Measurements from ENCODE around the gene ZNF154.
"Not testable (repeated sequence)": the region's sequence is repeated elsewhere in the genome, so short reads cannot be mapped to it uniquely, and the experiment has no call there.

Gene ZNF154

DNA sequence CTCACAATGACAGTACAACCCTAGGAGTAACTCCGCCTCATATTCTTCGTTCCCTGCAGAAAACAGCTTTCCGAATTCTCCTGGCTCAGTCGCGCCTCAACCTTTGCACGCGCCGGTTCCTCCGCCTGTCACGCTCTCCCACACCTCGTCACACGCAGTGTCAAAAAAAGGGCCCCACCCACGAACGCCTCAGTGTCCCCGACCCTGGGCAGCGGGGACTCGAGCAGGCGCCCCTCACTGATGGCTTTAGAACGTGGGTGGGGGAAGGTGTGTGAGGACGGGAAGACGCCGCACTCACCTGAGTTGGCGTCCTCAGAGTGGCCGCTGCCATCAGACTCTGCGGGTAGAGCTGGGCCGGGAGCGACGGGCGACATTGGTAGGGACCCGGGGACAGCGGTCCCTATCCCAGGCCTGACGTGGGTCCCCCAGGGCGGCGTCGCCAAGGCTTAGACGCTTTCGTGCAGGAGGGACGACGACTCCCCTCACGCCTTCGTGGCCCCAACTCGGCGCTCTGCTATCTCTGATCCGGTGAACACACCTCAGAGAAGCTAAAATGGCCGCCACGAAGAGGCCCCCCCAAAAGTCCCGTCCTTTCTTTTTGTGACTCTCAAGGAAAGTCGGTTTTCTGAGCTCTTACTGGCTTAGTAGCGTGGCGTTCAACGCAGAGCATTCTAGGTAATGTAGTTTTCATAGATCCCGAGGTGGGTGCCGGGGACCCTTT is at the start of gene ZNF154:
Gene ZNF154, minus strand, starts transcription at position 564 of the 721 bp plus-strand sequence. Its CDS starts 233 bp downstream, at position 331.
- DNase-seq: peak; percentile 18

DNA sequence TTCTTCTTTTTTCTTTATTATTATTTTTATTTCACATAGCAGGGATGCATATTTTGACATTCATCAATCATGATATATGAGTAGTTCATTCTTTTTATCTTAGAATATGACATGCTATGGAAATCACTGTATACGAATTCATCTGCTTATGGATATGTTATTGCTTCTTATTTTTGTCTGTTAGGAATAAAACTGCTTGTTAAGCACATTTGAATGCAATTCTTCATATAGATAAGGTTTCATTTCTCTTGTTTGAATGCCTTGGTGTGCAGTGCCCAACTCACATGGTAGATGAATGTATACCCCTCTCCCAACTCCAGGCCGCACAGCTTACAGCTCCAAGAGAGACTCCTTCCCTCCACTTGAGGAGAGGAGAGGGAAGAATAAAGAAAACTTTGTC is 48.9 kb upstream of the ZNF154 start:
- DNase-seq: no peak

DNA sequence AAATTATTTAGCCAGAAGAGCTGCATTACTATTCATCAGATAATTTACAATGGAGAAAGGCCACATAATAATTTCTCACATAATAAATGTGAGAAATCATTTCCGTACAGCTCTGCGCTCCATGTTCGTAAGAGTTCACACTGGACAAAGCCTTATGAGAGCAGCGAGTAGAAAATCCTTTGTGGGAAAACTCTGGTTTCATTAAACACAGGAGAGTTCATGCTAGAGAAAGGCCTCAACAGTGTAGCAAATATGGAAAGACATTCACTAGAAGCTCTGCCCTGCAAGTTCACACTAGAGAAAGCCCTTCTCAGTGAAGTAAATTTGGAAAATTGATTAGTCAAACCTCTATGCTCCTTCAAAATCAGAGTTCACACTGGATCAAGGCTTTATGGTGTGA is 46.0 kb upstream of the ZNF154 start:
- DNase-seq: no peak

DNA sequence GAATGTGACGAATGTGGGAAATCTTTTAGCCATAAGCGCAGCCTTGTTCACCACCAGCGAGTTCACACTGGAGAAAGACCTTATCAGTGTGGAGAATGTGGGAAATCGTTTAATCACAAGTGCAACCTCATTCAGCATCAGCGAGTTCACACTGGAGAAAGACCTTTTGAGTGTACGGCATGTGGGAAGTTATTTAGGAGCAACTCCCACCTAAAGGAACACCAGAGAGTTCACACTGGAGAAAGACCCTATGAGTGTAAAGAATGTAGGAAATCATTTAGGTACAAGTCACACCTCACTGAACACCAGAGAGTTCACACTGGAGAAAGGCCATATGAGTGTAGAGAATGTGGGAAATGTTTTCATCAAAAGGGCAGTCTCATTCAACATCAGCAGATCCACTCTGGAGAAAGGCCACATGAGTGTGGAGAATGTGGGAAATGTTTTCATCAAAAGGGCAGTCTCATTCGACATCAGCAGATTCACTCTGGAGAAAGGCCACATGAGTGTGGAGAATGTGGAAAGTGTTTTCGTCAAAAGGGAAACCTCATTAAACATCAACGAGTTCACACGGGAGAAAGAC is 45.2 kb upstream of the ZNF154 start:
- DNase-seq: no peak

DNA sequence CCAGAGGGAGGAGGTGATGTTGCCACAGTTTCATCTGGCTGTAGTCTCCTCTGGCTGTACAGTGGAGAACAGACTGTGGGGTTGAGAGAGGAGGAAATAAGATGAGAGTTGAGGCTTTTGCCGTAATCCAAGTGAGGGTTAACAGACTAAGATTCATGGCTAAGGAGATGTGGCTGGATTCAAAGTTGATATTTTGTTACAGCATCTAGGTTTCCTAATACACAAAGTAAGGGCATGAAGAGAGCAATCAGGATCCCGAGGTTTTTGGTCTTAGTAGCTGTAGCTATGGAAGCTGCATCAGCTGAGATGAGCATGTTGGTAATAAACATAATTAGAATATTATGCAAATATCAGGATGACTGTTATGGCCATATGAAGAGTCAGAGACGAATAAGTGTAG is 39.0 kb upstream of the ZNF154 start:
- DNase-seq: no peak

DNA sequence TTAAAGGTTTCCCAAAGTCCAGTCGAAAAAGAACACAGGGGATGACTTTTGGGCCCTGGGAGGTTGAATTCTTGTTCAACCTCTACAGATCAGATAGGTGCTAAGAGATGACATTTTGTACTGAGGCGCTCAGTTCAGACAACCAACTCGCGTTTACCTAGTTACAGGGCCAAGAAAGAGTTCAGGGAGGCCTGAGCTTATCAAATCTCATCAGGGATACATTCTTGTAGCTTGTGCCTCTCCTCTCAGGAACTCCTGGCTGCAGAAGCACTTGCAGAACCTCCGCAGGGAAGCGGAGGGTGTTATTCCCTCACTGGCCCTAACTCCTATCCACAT is 38.4 kb upstream of the ZNF154 start:
- no peak for DNase-seq

DNA sequence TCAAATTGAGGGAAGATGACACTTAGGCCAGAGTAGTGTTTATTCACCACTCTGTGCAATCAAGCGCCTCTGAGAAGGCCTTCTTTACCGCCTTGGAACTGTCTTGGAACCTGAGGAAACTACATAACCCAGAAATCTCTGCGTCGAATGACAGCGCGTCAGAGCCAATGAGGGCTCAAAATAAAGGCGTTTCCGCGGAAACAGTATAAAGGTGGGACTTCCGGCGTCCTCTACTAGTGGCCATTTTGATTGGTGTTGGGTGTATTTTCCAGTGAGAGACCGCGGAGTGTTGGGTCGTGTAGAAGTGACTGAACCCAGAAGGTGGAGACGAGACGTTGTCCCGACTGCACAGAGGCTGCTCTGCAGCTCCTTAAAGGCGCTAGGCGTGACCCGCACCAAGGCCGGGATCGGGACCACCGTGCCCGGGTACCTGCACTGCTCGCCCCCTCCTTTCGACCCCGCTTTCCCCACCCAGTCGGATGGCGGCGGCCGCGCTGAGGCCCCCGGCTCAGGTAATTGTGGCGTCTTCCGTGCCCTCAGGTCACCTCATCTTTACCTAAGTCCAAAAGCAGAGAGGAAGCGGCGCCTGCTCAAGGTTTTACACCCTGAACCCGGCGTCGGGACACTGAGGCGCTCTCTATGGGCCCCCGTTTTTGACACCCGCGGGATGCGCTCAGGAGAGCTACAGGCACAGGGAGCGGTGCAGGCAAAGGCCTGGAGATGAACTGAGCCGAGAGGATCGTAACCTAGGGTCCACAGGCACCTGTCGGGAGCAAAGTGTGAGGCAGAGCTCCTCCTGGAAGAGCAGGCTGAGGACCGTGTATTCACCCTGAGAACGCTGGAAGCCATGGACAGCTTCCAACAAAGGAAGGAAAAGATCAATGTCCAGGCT is 37.8 kb upstream of the ZNF154 start, which contains the start of gene ZNF776:
Gene ZNF776, plus strand, starts transcription at position 236 of the 892 bp plus-strand sequence. Its CDS starts 244 bp downstream, at position 480.
- peak; percentile 92 for DNase-seq

DNA sequence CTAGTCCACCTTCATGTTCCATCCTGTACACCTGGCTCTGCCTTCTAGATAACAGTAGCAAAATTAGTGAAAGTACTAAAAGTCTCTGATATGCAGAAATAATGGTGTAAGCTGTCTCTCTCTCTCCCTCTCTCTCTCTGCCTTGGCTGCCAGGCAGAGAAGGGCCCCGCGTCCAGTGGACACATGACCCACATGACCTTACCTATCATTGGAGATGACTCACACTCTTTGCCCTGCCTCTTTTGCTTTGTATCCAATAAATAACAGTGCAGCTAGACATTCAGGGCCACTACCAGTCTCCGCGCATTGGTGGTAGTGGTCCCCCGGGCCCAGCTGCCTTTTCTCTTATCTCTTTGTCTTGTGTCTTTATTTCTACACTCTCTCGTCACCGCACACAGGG is 29.8 kb upstream of the ZNF154 start:
- not testable (repeated sequence) for DNase-seq

DNA sequence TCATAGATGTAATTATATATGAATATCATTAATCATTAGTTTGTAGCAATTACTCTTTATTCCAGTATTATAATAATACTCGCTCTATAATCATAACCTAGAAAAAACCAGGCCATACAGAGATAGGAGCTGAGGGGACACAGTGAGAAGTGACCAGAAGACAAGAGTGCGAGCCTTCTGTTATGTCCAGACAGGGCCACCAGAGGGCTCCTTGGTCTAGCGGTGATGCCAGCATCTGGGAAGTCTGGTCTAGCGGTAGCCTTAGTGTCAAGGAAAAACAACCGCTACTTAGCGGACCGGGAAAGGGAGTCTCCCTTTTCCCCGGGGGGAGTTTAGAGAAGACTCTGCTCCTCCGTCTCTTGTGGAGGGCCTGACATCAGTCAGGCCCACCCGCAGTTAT is 29.3 kb upstream of the ZNF154 start:
- DNase-seq: peak; percentile 23

DNA sequence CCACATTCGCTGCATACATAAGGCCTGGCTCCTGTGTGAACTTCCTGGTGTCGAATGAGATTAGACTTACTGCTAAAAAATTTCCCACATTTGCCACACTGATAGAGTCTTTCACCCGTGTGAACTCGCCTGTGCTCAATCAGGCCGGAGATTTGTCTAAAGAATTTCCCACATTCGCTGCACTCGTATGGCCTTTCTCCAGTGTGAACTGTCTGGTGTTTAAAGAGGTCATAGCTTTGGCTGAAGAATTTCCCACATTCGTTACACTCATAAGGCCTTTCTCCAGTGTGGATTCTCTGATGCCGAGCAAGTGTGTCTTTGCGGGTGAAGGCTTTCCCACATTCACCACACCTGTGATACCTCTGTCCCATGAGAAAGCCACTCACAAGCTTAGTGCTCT is 11.9 kb upstream of the ZNF154 start:
- DNase-seq: no peak

DNA sequence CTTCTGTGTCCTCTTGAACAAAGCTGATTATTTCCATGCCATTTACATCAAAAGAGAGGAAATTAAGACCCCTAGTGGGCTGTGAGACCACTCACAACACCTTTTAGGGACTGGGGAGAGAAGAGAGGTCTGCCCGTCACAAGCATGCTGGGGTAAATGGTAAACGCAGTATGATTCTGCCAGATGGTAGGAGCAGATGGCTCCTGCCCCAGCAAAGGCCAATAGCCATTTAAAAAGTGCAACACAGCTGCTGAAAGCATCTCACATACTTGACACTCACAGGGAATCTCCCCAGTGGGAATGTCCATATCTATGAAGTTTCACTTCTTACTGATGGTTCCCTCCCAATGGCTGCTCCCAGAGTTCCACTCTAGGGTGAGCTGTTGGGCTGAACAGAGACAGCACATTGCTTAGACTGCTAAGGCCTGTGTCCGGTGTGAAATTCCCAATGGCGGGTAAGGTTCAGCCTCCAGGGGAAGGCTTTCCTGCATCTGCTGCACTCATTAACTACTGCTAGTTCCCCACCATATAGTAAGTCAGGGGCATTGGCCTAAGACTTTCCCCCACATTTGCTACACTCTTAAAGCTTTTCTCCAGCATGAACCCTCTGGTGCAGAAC is 11.0 kb upstream of the ZNF154 start:
- no peak for DNase-seq

DNA sequence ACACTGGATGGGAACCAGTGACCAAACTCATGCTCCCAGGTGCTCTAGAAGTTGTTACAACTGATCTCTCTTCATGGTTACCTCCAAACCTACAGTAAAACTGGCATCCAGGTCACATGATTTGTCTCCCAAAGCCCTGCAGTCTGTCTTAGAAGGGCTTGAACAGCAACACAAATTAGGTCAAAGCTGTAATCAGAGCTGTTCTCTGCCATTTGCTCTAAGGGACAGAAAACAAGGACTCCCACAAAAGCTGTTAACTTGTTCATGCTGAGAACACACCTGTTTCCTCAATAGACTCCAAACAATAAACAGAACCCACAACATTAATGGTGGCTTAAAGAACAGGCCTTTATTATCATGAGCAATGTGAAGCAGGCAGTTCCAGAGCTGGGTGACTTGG is 10.4 kb upstream of the ZNF154 start:
- no peak for DNase-seq

DNA sequence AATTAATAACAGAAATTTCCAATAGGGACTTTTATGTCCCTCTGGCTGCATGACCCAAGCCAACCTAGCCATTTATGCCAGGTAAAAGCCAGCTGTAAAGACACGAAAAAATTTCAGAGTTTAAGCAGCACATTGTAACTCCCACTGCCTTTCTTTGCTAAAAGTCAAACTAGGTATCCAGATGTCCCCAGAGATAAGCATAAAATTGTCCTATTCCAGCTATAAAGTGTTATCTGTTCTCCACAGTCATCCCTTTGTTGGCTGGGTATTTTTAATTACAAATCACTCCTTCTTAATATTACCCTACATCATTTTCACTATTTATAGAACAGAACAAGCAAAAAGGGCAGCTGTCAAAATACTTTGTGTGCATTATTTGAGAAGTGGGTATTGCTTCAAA is 3.2 kb upstream of the ZNF154 start:
- no peak for DNase-seq

DNA sequence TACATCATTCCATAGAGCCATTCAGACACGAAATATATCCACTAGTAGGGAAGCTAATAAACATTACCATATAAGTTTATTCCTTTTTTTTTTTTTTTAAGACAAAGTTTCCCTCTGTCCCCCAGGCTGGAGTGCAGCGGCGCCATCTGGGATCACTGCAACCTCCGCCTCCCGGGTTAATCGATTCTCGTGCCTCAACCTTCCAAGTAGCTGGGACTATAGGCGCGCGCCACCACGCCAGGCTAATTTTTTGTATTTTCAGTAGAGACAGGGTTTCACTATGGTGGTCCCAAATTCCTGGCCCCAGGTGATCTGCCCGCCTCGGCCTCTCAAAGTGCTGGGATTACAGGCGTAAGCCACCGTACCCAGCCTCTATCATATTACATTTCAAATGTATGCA is 612 bp upstream of the ZNF154 start:
- DNase-seq: no peak

DNA sequence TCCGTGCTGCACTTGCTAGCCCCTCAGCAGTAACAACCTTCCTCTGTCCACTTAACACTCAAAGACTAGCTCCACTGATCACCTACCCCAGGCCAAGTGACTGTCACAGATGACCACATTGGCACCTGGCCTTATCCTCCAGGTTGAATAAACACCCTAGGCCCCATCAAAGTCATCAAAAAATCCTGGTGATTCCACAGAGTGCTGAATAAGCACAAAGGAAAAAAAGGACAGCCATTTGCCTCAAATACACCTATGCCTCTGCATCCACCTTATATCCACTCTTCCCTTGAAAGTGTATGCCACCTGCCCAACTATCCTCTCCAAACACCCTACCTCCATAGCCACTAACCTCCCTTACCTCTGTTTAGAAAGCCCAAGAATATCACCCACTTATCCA is 2.7 kb downstream of the ZNF154 start:
- no peak for DNase-seq

DNA sequence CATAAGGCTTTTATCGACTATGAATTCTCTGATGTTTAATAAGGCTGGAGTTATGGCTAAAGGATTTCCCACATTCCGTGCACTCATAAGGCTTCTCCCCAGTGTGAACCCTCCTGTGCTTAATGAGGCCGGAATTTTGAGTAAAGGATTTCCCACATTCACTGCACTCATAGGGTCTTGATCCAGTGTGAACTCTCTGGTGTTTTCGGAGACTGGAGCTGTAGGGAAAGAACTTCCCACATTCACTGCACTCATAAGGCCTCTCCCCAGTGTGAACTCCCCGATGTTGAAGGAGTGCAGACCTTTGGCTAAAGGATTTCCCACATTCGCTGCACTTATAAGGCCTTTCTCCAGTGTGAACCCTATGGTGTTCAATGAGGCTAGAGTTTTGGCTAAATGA is 7.4 kb downstream of the ZNF154 start:
- DNase-seq: no peak

DNA sequence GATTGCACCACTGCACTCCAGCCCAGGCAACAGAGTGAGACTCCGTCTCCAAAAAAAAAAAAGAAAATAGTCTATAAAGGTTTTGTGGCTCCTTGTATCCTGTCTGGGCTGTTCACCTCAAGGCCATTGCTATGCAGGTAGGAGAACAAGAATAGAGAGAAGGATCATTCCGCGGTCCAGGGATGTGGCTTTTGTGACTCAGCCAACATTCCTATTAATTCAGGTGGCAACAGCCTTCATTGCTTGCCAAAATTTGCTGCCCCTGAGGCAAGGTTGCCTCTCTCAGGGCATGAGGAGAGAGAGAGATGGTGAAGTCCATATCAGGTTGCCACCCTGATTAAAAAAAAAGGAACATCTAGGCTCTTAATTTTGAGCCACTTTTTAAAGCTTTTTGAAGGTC is 19.3 kb downstream of the ZNF154 start:
- DNase-seq: no peak

DNA sequence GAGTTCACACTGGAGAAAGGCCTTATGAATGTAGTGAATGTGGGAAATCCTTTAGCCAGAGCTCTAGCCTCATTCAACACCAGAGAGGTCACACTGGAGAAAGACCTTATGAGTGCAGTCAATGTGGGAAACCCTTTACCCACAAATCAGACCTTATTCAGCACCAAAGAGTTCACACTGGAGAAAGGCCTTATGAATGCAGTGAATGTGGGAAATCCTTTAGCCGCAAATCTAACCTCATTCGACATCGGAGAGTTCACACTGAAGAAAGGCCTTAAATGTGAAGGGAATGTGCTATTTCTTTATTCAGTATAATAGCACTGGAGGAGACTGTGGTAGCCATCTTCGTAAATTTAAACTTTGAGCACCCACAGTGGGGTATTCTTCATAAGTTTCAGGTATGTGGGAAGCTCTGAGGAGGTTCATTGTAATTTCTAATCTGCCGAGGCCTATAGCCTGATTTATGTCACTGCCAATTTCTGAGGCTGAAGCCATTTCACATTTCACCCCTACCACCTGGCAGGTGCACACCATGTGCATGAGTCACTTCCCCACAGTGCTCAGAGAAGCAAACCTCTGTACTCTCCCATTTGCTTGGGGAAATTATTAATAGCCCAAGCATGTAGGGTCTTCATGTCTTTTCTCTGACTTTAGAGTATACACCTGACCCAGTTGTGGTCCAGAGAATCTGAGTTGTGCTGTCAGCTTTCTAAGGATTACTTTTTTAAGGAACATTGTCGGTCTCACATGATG is 20.8 kb downstream of the ZNF154 start:
- no peak for DNase-seq

DNA sequence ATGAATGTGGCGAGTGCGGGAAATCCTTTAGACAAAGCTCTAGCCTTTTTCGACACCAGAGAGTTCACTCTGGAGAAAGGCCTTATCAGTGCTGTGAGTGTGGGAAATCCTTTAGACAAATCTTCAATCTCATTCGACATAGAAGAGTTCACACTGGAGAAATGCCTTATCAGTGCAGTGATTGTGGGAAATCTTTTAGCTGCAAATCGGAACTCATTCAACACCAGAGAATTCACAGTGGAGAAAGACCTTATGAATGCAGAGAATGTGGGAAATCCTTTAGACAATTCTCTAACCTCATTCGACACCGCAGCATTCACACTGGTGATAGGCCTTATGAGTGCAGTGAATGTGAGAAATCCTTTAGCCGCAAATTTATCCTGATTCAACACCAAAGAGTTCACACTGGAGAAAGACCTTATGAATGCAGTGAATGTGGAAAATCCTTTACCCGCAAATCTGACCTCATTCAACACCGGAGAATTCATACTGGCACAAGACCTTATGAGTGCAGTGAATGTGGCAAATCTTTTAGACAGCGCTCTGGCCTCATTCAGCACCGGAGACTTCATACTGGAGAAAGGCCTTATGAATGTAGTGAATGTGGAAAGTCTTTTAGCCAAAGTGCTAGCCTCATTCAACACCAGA is 21.5 kb downstream of the ZNF154 start:
- DNase-seq: no peak

DNA sequence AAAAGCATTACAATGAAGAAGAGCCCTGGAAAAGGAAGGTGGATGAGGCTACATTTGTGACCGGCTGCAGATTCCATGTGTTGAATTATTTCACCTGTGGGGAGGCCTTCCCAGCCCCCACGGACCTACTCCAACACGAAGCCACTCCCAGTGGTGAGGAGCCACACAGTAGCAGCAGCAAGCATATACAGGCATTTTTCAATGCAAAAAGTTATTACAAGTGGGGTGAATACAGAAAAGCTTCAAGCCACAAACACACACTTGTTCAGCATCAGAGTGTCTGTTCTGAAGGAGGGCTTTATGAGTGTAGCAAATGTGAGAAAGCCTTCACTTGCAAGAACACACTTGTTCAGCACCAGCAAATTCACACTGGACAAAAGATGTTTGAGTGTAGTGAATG is 22.3 kb downstream of the ZNF154 start:
- no peak for DNase-seq

DNA sequence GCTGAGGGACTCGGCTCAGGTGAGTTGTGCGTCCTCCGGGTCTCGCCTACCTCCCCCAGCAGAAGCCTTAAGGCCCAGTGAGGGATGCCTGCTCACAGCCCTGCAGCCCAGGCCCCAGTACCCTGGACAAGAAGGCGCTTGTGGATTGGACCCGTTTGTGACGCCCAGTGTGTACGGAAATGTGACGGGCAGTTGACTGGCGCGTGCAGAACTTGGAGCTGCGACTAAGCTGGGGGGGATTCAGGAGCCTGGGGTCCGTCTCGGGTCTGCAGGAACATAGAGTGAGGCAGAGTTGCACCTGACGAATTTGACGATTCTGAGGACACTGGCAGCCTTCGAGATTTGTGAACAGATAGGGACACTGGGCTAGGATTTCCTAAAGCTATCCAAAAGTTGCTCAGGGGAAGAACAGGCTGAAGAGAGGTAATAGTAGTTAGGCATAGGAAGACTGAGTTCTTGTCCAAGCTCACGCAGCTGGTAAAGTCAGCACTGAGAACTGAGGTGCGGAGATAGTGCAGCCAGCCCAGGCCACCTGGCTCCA is 26.7 kb downstream of the ZNF154 start:
- DNase-seq: no peak

DNA sequence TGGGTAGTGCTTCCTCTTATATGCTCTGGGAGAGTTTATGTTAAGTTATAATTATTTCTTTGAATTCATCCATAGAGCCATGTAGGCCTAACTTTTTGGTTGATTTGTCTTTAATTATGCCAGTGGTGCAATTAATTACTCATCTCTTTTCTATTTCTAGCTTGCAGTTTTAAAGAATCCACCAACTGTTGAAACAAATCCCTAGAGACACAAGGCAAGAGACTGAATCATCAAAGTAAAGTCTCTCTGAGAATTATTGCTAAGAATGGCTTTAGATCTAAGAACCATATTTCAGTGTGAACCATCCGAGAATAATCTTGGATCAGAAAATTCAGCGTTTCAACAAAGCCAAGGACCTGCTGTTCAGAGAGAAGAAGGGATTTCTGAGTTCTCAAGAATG is 33.1 kb downstream of the ZNF154 start:
- no peak for DNase-seq

All from activated CD4-positive, alpha-beta T cell treated with anti-CD3 and anti-CD28 coated beads, Interleukin-2, Interleukin-6, amounts not matched to agents 100 ng/mL and 50 ng/mL, durations not matched to agents 16 hours and 8 hours (primary cell).